Vagina (tissue), 2 donors: ENCODE results near the gene C22orf31.

Source experiments
- POLR2A ChIP-seq, 2 donors: fragments of 450-650 bp; IDR thresholded peaks; one replicate each; pipeline ENCODE4 v1.6.1; 2017; ENCODE audit warnings: antibody characterized with exemption in 2 of 2, mild to moderate bottlenecking in 2 of 2, moderate library complexity in 2 of 2
- TF ChIP-seq, protein P1 (sequence below), 3 experiments: fragments of 450-650 bp in 2 of 3; fragments of 200-600 bp in 1 of 3; sonication (generic) in 1 of 3; IDR thresholded peaks; one replicate each; pipeline ENCODE4 v1.5.1; 2017 to 2019; ENCODE audit warnings: antibody characterized with exemption in 3 of 3, mild to moderate bottlenecking in 2 of 3, moderate library complexity in 2 of 3

DNA sequence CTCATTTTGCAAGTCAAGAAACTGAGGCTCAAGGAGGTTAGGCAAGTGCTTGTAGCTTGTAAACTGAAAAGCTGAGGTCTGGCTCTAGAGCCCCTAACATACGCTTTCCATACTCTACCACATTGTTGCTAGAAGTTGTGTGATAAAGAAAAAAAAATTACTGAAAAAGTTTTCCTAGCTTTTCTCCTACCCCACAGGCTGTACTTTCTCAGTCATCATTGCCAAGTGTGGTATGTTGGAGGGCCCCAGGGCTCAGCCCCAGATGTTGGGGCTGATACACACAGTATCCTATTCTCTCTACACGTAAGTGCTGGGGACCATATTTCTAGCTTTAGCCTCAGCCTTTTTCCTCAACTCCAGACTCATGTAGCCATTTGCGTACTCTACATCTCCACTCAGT is 27.2 kb upstream of the C22orf31 start:
- TF ChIP-seq, protein P1, sequence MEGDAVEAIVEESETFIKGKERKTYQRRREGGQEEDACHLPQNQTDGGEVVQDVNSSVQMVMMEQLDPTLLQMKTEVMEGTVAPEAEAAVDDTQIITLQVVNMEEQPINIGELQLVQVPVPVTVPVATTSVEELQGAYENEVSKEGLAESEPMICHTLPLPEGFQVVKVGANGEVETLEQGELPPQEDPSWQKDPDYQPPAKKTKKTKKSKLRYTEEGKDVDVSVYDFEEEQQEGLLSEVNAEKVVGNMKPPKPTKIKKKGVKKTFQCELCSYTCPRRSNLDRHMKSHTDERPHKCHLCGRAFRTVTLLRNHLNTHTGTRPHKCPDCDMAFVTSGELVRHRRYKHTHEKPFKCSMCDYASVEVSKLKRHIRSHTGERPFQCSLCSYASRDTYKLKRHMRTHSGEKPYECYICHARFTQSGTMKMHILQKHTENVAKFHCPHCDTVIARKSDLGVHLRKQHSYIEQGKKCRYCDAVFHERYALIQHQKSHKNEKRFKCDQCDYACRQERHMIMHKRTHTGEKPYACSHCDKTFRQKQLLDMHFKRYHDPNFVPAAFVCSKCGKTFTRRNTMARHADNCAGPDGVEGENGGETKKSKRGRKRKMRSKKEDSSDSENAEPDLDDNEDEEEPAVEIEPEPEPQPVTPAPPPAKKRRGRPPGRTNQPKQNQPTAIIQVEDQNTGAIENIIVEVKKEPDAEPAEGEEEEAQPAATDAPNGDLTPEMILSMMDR (IDR thresholded peaks at IDR 0.05): no peak
- no peak for TF ChIP-seq POLR2A (IDR thresholded peaks at IDR 0.05)
